Epidermal melanocyte (primary cell): ENCODE measurements around the gene SELPLG.
"Not testable (repeated sequence)": the region's sequence is repeated elsewhere in the genome, so short reads cannot be mapped to it uniquely, and the experiment has no call there.

Experiments used
- DNase-seq: peaks from one replicate; pipeline ENCODE4 v3.0.0; 2011; ENCODE audit warnings: low spot score; ENCODE audit not compliant: insufficient read length

Gene SELPLG

GRCh38 chr12:108633534-108634248 is at the start of gene SELPLG:
Gene SELPLG, minus strand, starts transcription at chr12:108633894. Its CDS starts 9,587 bp downstream, at chr12:108624307.
- DNase-seq: no peak

GRCh38 chr12:108681317-108681716 is 47.6 kb upstream of the SELPLG start:
- no peak for DNase-seq

GRCh38 chr12:108679106-108679681 is 45.5 kb upstream of the SELPLG start:
- DNase-seq: no peak

- DNase-seq: no peak
Measured at GRCh38 chr12:108678104-108678730, 44.5 kb upstream of the SELPLG start.

GRCh38 chr12:108677381-108677780 is 43.7 kb upstream of the SELPLG start:
- DNase-seq: no peak

- DNase-seq: no peak
Measured at GRCh38 chr12:108676707-108677106, 43.0 kb upstream of the SELPLG start.

- no peak for DNase-seq
Measured at GRCh38 chr12:108675792-108676191, 42.1 kb upstream of the SELPLG start.

- no peak for DNase-seq
Measured at GRCh38 chr12:108672054-108672453, 38.4 kb upstream of the SELPLG start.

- no peak for DNase-seq
Measured at GRCh38 chr12:108671110-108671509, 37.4 kb upstream of the SELPLG start.

- DNase-seq: no peak
Measured at GRCh38 chr12:108670066-108670631, 36.5 kb upstream of the SELPLG start.

- no peak for DNase-seq
Measured at GRCh38 chr12:108668542-108668941, 34.8 kb upstream of the SELPLG start.

GRCh38 chr12:108668063-108668462 is 34.4 kb upstream of the SELPLG start:
- DNase-seq: no peak

- no peak for DNase-seq
Measured at GRCh38 chr12:108667349-108667748, 33.7 kb upstream of the SELPLG start.

- no peak for DNase-seq
Measured at GRCh38 chr12:108666401-108666881, 32.7 kb upstream of the SELPLG start.

- no peak for DNase-seq
Measured at GRCh38 chr12:108665608-108666202, 32.0 kb upstream of the SELPLG start.

GRCh38 chr12:108664338-108665258 is 30.9 kb upstream of the SELPLG start:
- DNase-seq: peak; percentile 84

GRCh38 chr12:108663324-108664015 is 29.8 kb upstream of the SELPLG start:
- DNase-seq: no peak

GRCh38 chr12:108658115-108658514 is 24.4 kb upstream of the SELPLG start:
- not testable (repeated sequence) for DNase-seq

- DNase-seq: no peak
Measured at GRCh38 chr12:108657130-108657745, 23.5 kb upstream of the SELPLG start.

GRCh38 chr12:108656247-108656646 is 22.6 kb upstream of the SELPLG start:
- not testable (repeated sequence) for DNase-seq
